Cerebellar nuclear complex (tissue), 1 donor: Measurements from ENCODE around the gene FLACC1.
"Not testable (repeated sequence)": the region's sequence is repeated elsewhere in the genome, so short reads cannot be mapped to it uniquely, and the experiment has no call there.

Source experiments
- DNase-seq, 2 experiments: peaks; one replicate each; lab custom pipeline; 2025; lab: John Stamatoyannopoulos, UW

Gene FLACC1

GRCh38 chr2:201357221-201357620, at the start of gene FLACC1:
FLACC1 (minus strand) TSS chr2:201357345; CDS start chr2:201351404, 5,941 bp downstream.
- no peak for DNase-seq

- DNase-seq, result no peak
These were observed 49.0 kb upstream of the FLACC1 start for GRCh38 chr2:201406077-201406662.

GRCh38 chr2:201404699-201405280, 47.6 kb upstream of the FLACC1 start:
- DNase-seq, result no peak

- no peak for DNase-seq
These were observed 46.7 kb upstream of the FLACC1 start for GRCh38 chr2:201403880-201404279.

GRCh38 chr2:201402651-201403562, 45.8 kb upstream of the FLACC1 start:
- no peak for DNase-seq

GRCh38 chr2:201401815-201402214, 44.7 kb upstream of the FLACC1 start:
- no peak for DNase-seq

- DNase-seq, result no peak
These were observed 39.5 kb upstream of the FLACC1 start for GRCh38 chr2:201396595-201396994.

- no peak for DNase-seq
These were observed 26.0 kb upstream of the FLACC1 start for GRCh38 chr2:201383136-201383535.

GRCh38 chr2:201378496-201379397, 21.6 kb upstream of the FLACC1 start:
- DNase-seq, result no peak

- DNase-seq, result no peak
These were observed 20.1 kb upstream of the FLACC1 start for GRCh38 chr2:201377218-201377617.

GRCh38 chr2:201369775-201370174, 12.6 kb upstream of the FLACC1 start:
- DNase-seq, result no peak

- DNase-seq, result not testable (repeated sequence)
These were observed 12.2 kb upstream of the FLACC1 start for GRCh38 chr2:201369318-201369717.

GRCh38 chr2:201366146-201366545, 9.0 kb upstream of the FLACC1 start:
- no peak for DNase-seq

- no peak for DNase-seq
These were observed 6.9 kb upstream of the FLACC1 start for GRCh38 chr2:201363857-201364560.

GRCh38 chr2:201362396-201362795, 5.3 kb upstream of the FLACC1 start:
- DNase-seq, result no peak

GRCh38 chr2:201361078-201361733, 4.1 kb upstream of the FLACC1 start:
- DNase-seq, result no peak

- DNase-seq, result no peak
These were observed 3.1 kb upstream of the FLACC1 start for GRCh38 chr2:201360256-201360655.

GRCh38 chr2:201358684-201359083, 1.5 kb upstream of the FLACC1 start:
- DNase-seq, result no peak

GRCh38 chr2:201353116-201353515, 4.0 kb downstream of the FLACC1 start:
- no peak for DNase-seq

- DNase-seq, result no peak
These were observed 6.3 kb downstream of the FLACC1 start for GRCh38 chr2:201350879-201351278.

- DNase-seq, result no peak
These were observed 7.5 kb downstream of the FLACC1 start for GRCh38 chr2:201349601-201350000.
